Peyer's patch (tissue), 4 donors: Measurements from ENCODE around the gene PDZD11.

Experiments
- POLR2A ChIP-seq, 2 donors: fragments of 450-650 bp; IDR thresholded peaks; one replicate each; pipeline ENCODE4 v1.5.1; 2017; ENCODE audit warnings: antibody characterized with exemption in 2 of 2, mild to moderate bottlenecking in 2 of 2, moderate library complexity in 2 of 2
- TF ChIP-seq, protein P1 (sequence below), 6 experiments: fragments of 450-650 bp in 4 of 6; fragments of 200-600 bp in 2 of 6; sonication (generic) in 1 of 6; IDR thresholded peaks; one replicate each; pipeline ENCODE4 v1.5.1; 2017 to 2019; ENCODE audit warnings: antibody characterized with exemption in 6 of 6, mild to moderate bottlenecking in 3 of 6, moderate library complexity in 1 of 6

DNA sequence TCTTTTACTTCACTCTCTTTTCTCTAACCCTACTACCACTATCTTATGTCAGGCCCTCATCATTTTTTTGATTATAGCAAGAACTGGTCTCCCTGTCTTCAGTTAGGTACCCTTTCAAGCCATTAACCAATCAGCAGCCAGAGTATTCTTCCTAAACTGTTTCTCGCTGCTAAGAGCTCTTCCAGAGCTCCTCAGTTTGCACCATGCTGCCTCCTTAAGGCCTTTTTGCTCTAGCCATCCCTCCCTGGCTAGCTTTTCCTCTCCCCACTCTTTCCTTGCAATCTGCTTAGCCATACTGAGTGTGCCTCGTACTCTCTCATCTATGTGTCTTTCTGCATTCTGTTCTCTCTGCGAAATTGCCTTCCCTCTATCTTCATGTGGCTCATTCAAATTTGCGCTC lies 33.1 kb upstream of the PDZD11 start:
- TF ChIP-seq POLR2A (IDR thresholded peaks at IDR 0.05) = no peak
- TF ChIP-seq, protein P1, sequence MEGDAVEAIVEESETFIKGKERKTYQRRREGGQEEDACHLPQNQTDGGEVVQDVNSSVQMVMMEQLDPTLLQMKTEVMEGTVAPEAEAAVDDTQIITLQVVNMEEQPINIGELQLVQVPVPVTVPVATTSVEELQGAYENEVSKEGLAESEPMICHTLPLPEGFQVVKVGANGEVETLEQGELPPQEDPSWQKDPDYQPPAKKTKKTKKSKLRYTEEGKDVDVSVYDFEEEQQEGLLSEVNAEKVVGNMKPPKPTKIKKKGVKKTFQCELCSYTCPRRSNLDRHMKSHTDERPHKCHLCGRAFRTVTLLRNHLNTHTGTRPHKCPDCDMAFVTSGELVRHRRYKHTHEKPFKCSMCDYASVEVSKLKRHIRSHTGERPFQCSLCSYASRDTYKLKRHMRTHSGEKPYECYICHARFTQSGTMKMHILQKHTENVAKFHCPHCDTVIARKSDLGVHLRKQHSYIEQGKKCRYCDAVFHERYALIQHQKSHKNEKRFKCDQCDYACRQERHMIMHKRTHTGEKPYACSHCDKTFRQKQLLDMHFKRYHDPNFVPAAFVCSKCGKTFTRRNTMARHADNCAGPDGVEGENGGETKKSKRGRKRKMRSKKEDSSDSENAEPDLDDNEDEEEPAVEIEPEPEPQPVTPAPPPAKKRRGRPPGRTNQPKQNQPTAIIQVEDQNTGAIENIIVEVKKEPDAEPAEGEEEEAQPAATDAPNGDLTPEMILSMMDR (IDR thresholded peaks at IDR 0.05) = no peak
